ENCODE measurements around the gene GRB7.
"Not testable (repeated sequence)": the region's sequence is repeated elsewhere in the genome, so short reads cannot be mapped to it uniquely, and the experiment has no call there.

The GRB7 gene

GRCh38 chr17:39753514-39754160 lies 15.9 kb downstream of the GRB7 start:
- peak; percentile 48 for DNase-seq

- peak; percentile 77 for DNase-seq
Measured at GRCh38 chr17:39754161-39754957, 16.6 kb downstream of the GRB7 start.

DNA sequence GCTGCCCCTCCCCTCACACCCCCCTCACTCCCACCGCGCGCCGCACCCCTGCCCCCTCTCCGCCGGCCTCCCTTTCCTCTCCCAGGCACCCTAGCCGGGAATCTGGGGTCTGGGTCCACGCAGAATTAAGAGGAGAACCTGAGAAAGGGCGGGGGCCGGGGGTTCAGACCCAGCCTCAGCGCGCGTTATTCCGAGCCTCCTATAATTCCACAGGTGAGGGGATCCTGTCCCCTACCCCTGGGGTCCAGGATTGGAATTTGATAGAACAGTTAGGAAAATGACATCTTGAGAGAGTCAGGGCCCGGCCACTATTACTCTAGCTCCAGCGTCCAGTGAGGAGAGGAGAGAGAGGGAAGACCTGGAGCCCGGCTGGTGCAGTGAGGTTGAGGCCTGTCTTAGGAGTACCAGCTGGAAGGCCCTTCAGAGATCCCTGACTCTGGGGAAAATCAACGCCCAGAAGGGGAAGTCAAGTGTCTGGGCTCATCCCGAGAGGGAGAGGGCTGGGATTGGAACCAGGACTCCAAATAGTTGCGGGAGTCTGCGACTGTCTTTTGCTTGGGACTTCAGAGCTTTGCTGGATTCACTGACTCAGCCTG lies 17.3 kb downstream of the GRB7 start:
- DNase-seq, result no peak

GRCh38 chr17:39755554-39756379 lies 18.0 kb downstream of the GRB7 start:
- no peak for DNase-seq

GRCh38 chr17:39756380-39757079 lies 18.8 kb downstream of the GRB7 start:
- no peak for DNase-seq

DNA sequence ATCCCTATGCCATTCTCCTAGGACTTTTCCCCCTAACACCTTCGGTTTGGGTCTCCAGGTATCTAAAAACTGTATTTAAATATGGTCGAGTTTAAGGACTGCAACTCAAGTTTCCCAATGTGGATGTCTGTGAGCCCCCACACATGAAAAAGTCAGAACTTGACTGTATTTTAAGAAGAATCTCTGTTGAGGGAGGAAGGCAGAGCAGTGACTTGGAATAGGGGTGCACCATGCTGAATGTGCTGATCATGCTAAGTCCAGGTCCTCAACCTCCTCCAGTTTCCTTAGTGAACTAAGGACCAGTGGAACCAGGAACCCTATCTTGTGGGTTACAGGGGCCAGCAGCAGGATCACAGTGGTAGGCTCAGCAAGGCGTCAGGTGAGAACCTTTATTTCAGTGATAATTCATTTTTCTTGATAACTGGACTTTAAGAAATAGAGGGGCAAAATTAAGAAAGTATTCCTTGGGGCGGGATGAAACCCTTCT lies 19.5 kb downstream of the GRB7 start:
- DNase-seq, result no peak

GRCh38 chr17:39757931-39758873 lies 20.5 kb downstream of the GRB7 start:
- DNase-seq, result no peak

GRCh38 chr17:39759204-39759603 lies 21.5 kb downstream of the GRB7 start:
- DNase-seq, result no peak

- DNase-seq, result no peak
Measured at GRCh38 chr17:39761861-39762496, 24.2 kb downstream of the GRB7 start.

DNA sequence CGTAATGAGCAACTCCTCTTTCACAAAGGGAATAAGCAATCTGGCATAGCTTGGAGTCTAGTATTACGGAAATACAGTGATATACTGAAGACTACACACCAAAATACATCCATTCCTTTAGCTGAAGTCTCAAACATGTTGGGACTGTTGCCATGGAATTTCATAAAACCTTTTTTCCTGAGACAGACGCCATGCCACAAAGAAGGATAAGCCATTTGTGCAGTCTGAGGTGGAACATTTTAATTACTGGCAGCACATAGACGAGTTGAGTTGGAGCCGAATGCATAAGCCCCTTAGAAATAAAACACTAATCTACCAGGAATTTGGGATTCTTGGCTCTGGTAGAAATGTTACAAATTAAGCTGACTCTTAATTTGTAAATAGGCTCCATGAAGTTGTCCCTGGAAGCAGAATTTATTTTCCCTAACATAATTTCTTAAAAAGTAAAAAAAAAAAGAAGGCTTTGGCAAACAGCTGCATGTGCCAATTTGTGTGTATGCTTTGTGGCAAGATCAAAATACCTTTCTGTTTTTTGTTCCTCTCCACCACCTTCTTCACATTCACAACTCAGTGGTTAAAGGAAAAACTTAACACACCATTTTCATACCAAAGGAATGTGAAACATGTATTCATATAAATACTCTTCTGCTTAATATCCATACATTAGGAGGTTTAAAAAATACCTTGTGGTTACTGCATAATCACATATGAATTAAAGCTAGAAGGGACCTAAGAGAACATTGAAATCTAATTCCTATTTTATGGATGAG lies 25.5 kb downstream of the GRB7 start:
- DNase-seq, result no peak

- not testable (repeated sequence) for DNase-seq
Measured at GRCh38 chr17:39764171-39764570, 26.4 kb downstream of the GRB7 start.

- no peak for DNase-seq
Measured at GRCh38 chr17:39765175-39765574, 27.4 kb downstream of the GRB7 start.

DNA sequence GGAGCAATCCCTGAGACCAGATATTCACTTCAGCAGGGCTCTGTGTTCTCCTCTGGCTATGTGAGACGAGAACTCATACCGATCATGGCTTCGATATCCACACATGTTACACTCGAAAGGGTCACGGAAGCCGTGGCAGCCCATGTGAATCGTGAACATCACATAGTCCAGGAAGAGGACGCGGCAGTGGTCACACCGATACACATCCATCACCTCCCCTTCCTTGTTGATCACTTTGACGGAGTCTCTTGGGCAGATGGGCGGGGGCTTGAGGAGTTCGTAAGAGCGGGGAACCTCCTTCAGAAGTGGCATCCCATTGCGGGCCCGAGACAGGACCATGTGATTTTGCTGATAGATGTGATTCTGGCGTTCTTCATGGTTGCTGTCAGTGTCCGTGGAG lies 28.0 kb downstream of the GRB7 start:
- no peak for DNase-seq

- no peak for DNase-seq
Measured at GRCh38 chr17:39767147-39767546, 29.4 kb downstream of the GRB7 start.

GRCh38 chr17:39769974-39770587 lies 32.3 kb downstream of the GRB7 start:
- DNase-seq, result peak; percentile 53

DNA sequence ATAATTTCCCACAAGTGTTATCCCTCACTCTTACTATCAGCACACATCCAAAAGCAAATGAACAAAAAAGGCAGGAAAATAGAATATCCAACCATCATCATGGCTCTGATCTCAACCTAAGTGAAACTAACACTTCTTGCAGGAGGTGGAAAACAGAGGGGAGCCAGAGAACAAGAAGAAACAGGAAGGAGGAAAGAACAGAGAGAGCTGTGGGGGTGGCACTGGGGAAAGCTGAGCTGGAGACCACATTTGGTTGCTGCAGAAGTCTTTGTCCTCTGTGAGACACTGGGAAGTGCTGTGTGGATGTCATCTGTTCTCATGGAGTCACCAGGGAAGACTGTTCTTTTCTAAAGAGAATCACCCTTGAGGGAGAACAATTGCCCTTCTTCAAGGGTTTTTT lies 34.7 kb downstream of the GRB7 start:
- no peak for DNase-seq

GRCh38 chr17:39772987-39773934 lies 35.5 kb downstream of the GRB7 start:
- DNase-seq, result no peak

DNA sequence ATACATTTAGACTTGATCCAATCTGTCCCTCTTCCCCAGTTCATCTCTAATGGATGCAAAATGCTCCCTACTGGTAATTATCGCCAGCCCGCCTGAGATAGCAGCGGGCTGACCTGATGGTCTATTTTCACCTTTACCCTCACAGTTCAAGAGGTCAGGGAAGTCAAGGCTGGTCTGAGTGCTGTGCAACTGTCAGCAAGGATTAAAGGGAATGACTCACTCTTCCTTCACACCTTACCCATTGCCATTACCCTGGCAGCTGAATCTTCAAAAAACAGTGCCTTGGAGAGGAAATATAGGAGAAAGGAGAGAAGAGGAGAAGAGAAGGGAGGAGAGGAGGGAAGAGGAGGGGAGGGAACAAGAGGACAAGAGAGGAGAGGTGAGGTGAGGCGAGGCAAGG lies 36.3 kb downstream of the GRB7 start:
- DNase-seq, result no peak

All from NCI-H2029 (cell line).